KBM-7 (cell line): ENCODE measurements around the gene DNAAF1.
A peak's percentile ranks its signal among the peaks of the same experiment; 100 is the strongest.
"Not testable (repeated sequence)": the region's sequence is repeated elsewhere in the genome, so short reads cannot be mapped to it uniquely, and the experiment has no call there.

Experiments
- DNase-seq: peaks from one replicate; pipeline ENCODE4 v3.0.0-alpha.2; 2015
- in situ Hi-C: fragments of 300-500 bp; cut with MboI; formaldehyde crosslinking; loops from 2 replicates; pipeline ENCODE4 v1.14.3; 2020; ENCODE audit warnings: low sequenced_read_pairs, low pct_unique_long_range_greater_than_20kb, mixed read lengths

The DNAAF1 gene

DNA sequence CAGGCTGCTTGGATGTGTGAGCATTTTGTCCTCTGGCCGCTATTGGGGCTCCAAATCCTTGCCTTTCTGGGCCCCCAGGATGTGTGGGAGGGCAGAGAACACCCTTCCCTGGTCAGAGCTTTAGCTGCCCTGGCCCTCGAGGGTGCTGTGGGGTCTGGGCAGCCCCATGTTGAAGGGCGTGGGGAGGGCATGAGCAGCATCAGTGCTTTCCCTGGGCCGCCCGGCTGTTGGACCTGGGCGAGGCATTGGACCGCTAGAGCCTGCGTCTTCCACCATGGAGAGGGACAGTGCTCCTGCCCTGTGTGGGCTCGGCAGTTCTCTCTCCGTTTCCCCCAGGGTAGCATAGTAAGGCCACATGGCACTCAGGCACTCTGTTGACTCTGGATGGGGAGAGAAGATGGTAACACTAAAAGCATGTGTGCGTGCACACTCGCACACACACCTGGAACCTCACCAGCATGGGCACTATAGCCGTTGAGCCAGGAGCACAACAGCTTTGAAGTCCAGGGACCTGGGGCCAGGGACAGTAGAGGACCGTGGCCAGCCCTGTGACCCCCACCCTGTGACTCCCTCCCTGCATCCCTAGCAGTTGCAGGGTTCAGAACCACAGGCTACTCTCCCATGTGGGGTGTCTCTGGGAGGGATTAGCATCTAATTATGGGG lies 52.5 kb downstream of the DNAAF1 start:
- DNase-seq: no peak
- in situ Hi-C loops: no loop called here

DNA sequence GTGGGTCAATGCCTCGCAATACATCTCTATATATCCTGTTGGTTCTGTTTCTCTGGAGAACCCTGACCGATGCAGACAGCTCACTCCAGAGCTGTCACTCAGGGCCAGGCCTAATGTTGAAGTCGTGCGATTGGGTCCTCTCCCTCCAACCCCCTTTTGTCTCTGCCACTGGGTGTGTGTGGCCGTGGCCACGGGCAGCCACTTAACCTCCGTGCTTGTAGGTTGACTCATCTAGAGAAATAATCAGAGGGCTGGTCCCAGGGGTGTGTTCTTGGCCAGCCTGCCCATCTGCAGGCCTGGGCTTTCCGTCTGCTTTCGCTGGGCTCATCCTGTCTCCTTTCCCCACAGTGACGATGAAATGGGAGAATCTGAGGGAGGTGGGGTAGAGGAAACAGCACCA lies 53.3 kb downstream of the DNAAF1 start:
- in situ Hi-C loops: no loop called here
- DNase-seq: no peak

DNA sequence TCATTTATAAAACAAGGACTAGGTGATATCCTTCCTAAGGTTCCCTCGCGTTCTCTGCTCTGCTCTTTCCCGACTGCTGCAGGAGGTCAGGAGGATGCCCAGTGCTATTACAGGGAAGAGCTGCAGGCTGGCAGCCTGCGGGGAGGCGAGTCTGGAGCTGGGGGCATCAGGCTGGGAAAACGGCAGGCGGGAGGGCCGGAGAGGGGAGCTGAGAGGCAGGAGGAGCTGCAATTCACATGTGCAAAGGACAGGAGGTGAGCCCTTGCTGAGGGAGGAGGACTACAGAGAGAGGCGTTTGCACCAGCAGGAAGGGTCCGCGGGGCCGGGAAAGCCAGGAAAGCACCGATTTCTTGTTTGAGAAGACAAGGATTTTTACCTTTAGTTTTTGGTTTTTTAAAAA lies 54.0 kb downstream of the DNAAF1 start:
- no peak for DNase-seq
- in situ Hi-C loops: no loop called here

DNA sequence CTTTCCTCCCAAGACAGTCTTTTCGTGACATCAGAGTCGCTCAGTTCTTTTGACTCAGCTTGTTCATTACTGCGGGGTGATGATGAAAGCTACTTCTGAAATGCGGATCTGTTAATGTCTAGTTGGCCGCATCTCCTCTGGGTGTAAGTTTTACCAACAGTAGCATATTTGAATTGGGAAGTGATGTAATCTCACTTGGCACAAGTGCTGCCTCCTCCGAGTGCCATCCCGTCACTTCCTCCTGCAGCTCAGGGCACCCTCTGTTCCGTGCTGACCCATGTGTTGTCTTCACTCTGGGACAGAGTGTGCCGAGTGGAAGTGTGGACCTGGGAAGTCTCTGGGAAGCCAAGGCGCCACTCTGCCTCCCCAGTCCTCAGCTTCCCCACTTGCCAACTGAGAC lies 54.8 kb downstream of the DNAAF1 start:
- peak; percentile 35 for DNase-seq
- in situ Hi-C loops: no loop called here

GRCh38 chr16:84204551-84204950 lies 59.4 kb downstream of the DNAAF1 start:
- in situ Hi-C loops, DNase-seq: not testable (repeated sequence)

DNA sequence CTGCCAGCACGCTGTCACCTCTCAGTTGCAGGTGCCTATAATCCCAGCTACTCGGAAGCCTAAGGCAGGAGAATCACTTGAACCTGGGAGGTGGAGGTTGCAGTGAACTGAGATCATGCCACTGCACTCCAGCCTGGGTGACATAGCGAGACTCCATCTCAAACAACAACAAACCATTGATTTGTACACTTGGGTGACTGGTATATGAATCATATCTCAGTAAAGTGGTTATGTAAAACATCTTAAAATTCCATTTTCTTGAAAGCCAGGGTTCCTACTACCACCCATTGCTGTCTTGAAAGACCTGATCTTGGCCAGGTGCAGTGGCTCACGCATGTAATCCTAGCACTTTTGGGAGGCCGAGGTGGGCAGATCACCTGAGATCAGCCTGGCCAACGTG lies 60.0 kb downstream of the DNAAF1 start:
- not testable (repeated sequence) for DNase-seq

GRCh38 chr16:84205976-84206691 lies 61.0 kb downstream of the DNAAF1 start:
- in situ Hi-C loops: no loop called here

More for the DNA sequence above, 60.0 kb downstream of the DNAAF1 start:
- in situ Hi-C loops: not testable (repeated sequence)

DNA sequence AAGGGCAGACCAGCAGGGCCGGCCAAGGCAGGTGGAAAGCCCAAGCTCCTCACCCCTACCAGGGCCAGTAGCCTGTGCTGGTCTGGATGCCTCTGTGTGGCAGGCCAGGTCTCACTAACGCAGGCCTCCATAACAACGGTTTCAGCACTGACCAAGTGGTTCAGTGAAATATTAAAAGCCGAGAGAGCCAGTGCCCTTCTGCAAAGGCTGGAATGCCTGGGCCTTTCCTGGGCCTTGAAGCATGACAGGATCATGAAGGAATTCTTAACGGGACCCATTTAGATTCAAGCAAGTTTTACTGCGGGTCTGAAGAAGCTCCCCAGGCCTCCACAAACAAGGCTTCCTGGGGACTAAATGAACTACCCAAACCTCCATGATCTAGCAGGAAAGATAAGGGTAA lies 62.1 kb downstream of the DNAAF1 start:
- no peak for DNase-seq
- in situ Hi-C loops: no loop called here

More at GRCh38 chr16:84205976-84206691, 61.0 kb downstream of the DNAAF1 start:
- no peak for DNase-seq

DNA sequence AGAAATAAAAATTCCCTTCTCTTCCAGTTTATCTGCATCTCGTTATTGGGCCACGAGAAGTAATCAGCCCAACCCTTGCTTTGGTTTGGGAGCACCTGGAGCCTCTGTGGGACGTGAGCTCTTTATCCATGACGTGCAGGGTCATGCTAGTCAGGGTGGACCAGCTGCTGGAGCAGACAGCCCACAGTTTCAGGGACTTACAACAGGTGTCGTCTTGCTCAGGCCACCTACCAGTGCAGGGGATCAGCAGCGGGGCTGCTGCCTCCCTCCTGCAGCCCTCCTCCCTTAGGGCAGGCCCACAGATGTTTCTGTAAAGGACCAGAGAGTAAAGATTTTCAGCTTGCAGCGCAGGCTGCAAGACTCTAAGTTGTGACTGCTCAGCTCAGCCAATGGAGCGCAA lies 62.8 kb downstream of the DNAAF1 start:
- DNase-seq: no peak
- in situ Hi-C loops: no loop called here

DNA sequence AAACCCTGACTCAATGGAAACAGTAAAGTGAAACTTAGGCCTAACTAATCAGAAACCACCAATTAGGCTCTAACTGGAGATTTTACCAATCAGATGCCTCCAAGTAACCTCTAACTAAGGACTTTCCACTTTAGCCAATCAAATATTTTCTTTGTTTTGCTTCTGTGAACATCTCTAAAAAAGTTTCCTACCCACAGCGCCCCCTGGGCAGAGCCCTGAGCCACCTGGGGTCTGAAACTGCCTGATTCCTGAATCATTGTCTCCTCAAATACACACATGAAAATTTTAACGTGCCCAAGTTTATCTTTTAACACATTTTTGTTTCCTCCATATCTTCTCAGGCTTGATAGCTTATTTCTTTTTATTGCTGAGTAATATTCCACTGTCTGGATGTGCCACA lies 64.9 kb downstream of the DNAAF1 start:
- in situ Hi-C loops: no loop called here
- no peak for DNase-seq

GRCh38 chr16:84212154-84212553 lies 67.0 kb downstream of the DNAAF1 start:
- in situ Hi-C loops: no loop called here
- DNase-seq: no peak

- in situ Hi-C loops: no loop called here
- no peak for DNase-seq
These were observed 67.5 kb downstream of the DNAAF1 start for GRCh38 chr16:84212631-84213030.

DNA sequence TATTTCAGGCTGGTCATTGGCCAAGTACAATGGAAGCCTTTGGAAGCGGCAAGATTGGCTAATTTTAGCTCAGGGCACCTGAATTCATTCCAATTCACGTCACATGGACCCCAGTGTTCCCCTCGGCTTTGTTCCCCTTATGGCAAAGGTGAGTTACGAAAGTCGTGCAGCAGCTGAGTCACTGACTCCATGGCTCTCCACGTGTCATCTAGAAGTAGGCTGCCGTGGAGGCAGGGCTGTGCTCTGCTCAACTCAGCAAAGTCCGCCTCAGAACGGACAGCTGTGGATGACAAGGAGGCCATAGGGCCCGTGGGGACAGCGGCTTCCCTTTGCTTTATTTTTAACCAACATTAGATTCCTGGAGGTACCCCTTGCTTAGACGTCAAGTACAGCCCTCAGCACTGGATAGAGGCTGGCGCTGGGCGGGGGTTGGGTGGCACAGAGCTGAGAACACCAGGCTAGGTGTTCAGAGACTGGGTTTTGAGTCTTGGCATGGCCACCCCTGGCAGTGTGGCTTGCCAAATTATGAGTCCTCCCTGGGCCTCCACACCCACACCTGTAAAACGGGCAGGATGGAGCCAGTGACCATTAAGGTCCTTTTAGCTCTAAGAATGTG lies 69.5 kb downstream of the DNAAF1 start:
- no peak for DNase-seq
- in situ Hi-C loops: no loop called here

DNA sequence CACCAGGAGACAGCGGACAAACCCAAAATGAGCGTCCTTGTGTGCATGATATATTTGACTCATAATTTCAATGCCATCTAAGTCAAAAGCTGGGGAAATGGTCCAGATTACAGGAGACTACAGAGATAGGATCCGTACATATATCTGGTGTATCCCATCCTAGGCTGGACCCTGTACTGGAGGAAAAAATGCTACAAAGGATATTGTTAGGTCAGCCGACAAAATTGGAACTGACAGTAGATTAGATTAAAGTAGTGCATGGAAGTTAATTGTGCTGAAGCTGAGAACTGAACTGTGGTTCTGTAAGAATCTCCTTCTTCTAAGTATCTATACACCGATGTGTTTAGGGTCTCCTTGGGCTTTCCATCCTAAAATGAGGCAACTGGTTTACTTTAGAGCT lies 70.4 kb downstream of the DNAAF1 start:
- in situ Hi-C loops: no loop called here
- DNase-seq: no peak

GRCh38 chr16:84216144-84216543 lies 71.0 kb downstream of the DNAAF1 start:
- DNase-seq, in situ Hi-C loops: not testable (repeated sequence)

GRCh38 chr16:84218176-84218823 lies 73.2 kb downstream of the DNAAF1 start:
- in situ Hi-C loops: no loop called here
- no peak for DNase-seq

DNA sequence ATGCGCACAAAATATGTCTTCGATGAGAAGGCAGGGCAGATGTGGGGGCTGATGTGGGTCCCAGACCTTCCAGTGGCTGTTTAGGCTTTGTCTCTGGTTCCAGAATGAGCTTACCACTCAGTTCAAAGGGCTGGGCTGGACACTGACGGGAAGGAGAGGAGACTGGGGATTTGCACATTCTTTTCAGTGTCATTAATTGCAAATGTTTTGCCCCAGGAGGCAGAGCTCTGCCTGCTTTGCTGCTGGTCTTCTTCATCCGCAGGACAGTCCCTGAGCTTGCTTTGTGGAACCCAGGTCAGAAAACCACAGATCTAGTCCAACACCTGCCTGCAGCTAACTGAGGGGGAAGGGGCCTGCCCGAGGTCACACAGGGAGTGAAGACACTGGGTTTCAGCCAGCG lies 73.8 kb downstream of the DNAAF1 start:
- in situ Hi-C loops: no loop called here
- no peak for DNase-seq

DNA sequence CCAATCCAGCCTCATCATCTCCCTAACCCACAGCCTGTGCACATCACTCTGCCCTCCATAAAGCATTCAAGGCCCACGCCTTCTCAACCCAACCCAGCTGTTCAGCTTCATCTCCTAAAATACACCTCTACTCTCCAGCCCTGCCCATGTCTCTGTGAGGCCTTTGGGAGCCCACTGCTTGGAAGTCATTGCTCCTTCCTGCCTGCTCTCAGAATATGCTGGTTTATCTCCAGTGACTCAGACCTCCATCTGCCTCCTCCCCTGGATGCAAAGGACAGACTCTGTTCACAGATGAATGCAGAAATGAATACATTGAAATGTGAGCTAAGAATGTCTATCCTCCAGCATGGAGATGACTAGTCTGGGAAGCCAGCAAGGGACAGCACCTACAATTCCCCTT lies 75.7 kb downstream of the DNAAF1 start:
- in situ Hi-C loops: no loop called here
- no peak for DNase-seq

DNA sequence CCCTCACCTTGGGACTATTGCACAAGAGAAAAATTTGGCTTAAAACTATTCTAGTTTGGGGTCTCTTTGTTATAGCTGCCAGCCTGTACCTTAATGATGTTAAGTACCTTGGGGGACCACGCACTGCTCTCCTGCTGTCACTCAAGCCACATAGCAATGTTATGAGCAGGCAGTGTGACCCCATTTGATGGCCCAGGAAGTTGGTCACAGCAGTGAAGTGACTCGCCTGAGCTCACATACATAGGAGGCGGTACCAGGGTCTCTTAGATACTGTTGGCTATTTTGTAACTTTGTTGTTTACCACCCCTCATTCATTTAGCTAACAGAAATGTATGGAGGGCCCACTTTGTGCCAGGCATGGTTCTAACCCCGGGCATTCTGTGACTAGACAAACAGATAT lies 78.3 kb downstream of the DNAAF1 start:
- in situ Hi-C loops: no loop called here
- no peak for DNase-seq

DNA sequence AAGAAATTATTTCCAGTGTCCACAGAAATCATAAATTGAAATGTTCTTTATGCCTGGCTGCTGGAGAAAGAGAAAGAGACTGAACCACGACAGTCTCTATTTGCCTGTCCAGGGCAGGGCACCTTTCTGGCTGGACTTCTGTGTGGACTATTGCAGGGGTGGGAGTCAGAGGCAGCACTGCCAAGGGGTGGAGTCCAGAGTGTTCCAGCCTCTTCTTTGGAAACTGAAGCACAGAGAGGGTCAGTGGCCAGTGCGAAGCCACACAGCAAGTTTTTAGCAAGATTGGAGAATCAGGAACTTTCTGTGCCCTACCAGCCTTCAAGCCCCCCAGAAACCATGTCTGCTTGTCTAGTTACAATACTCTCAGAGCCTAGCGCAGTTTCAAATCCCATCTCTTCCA lies 79.4 kb downstream of the DNAAF1 start:
- no peak for DNase-seq
- in situ Hi-C loops: no loop called here
